Measurements from ENCODE around the gene SIX5.

The SIX5 gene

GRCh38 chr19:45716359-45717130 is 52.5 kb downstream of the SIX5 start:
- peak in 16 of 56 donors; percentile 19 to 58 (median 46) for DNase-seq

GRCh38 chr19:45715139-45715538 is 53.9 kb downstream of the SIX5 start:
- no peak for DNase-seq
